Gastrocnemius medialis (tissue), 4 donors: ENCODE measurements around the gene ZNF414.

Source experiments
- POLR2A ChIP-seq, 2 donors: fragments of 450-650 bp; IDR thresholded peaks; one replicate each; pipeline ENCODE4 v1.6.1; 2017; ENCODE audit warnings: antibody characterized with exemption in 2 of 2, mild to moderate bottlenecking in 2 of 2, moderate library complexity in 2 of 2
- TF ChIP-seq, protein P1 (sequence below), 5 experiments: fragments of 450-650 bp in 3 of 5; fragments of 200-600 bp in 2 of 5; sonication (generic) in 2 of 5; IDR thresholded peaks in 4 of 5; conservative IDR thresholded peaks in 1 of 5; 1 replicate in 4 of 5; 2 replicates in 1 of 5; pipeline ENCODE4 v1.5.1; 2016 to 2019; ENCODE audit warnings: antibody characterized with exemption in 5 of 5, mild to moderate bottlenecking in 3 of 5, moderate library complexity in 3 of 5

DNA sequence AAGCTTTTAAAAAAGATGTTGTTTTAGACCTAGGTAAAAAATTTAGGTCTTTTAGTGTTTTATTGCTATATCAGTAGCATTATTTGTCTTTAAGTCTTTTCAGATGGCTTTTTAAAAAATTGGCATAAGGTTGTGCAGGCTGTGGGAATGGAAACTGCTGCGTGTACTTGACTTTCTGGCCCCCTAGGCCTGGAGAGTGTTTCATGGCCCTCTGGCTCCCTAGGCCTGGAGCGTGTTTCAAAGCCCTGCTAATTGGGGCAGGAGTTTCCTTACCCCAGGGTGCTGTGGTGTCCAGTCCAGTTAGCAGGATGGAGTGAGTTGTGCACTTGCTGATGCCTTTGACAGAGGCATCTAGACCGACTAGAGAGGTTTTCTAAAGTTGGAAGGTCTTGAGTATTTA is 35.4 kb downstream of the ZNF414 start:
- TF ChIP-seq, protein P1, sequence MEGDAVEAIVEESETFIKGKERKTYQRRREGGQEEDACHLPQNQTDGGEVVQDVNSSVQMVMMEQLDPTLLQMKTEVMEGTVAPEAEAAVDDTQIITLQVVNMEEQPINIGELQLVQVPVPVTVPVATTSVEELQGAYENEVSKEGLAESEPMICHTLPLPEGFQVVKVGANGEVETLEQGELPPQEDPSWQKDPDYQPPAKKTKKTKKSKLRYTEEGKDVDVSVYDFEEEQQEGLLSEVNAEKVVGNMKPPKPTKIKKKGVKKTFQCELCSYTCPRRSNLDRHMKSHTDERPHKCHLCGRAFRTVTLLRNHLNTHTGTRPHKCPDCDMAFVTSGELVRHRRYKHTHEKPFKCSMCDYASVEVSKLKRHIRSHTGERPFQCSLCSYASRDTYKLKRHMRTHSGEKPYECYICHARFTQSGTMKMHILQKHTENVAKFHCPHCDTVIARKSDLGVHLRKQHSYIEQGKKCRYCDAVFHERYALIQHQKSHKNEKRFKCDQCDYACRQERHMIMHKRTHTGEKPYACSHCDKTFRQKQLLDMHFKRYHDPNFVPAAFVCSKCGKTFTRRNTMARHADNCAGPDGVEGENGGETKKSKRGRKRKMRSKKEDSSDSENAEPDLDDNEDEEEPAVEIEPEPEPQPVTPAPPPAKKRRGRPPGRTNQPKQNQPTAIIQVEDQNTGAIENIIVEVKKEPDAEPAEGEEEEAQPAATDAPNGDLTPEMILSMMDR (IDR thresholded peaks at IDR 0.05 in 4 of 5, conservative IDR thresholded peaks at IDR 0.05 in 1 of 5), result no peak
- TF ChIP-seq POLR2A (IDR thresholded peaks at IDR 0.05), result no peak
